ENCODE data around the gene CXADR.

The CXADR gene

GRCh38 chr21:17583898-17584297 lies 71.1 kb downstream of the CXADR start:
- intact Hi-C loops (cut with DNase I) = no loop called here
- DNase-seq = no peak

GRCh38 chr21:17585875-17586450 lies 73.1 kb downstream of the CXADR start:
- no peak for DNase-seq
- intact Hi-C loops (cut with DNase I) = loop anchor here (1.0 kb wide), 1 partner anchor 199 kb away; no protein-coding TSS in a partner anchor

- no peak for DNase-seq
- intact Hi-C loops (cut with DNase I) = loop anchor here (5.0 kb wide), 1 partner anchor 78 kb away; the partner anchor contains the start of gene CXADR
Observed at GRCh38 chr21:17590430-17590829, 77.6 kb downstream of the CXADR start.

GRCh38 chr21:17597680-17598079 lies 84.8 kb downstream of the CXADR start:
- no peak for DNase-seq
- intact Hi-C loops (cut with DNase I) = no loop called here

GRCh38 chr21:17598437-17598836 lies 85.6 kb downstream of the CXADR start:
- no peak for DNase-seq
- intact Hi-C loops (cut with DNase I) = no loop called here

- intact Hi-C loops (cut with DNase I) = no loop called here
- DNase-seq = no peak
Observed at GRCh38 chr21:17602874-17603273, 90.0 kb downstream of the CXADR start.

- DNase-seq = no peak
Observed at GRCh38 chr21:17607684-17608083, 94.8 kb downstream of the CXADR start.

GRCh38 chr21:17609681-17610080 lies 96.8 kb downstream of the CXADR start:
- intact Hi-C loops (cut with DNase I) = no loop called here

More at GRCh38 chr21:17607684-17608083, 94.8 kb downstream of the CXADR start:
- intact Hi-C loops (cut with DNase I) = no loop called here

GRCh38 chr21:17610911-17611310 lies 98.1 kb downstream of the CXADR start:
- peak in 2 of 10 donors; percentile 47 to 64 for DNase-seq
- intact Hi-C loops (cut with DNase I) = no loop called here

More at GRCh38 chr21:17609681-17610080, 96.8 kb downstream of the CXADR start:
- no peak for DNase-seq

GRCh38 chr21:17611414-17612022 lies 98.7 kb downstream of the CXADR start:
- intact Hi-C loops (cut with DNase I) = no loop called here
- DNase-seq = peak; percentile 17 to 92 (median 52)

GRCh38 chr21:17612023-17612564 lies 99.3 kb downstream of the CXADR start:
- DNase-seq = peak in 7 of 10 donors; percentile 6 to 81 (median 26)
- intact Hi-C loops (cut with DNase I) = no loop called here

GRCh38 chr21:17612565-17613241 lies 99.9 kb downstream of the CXADR start, which contains the start of gene BTG3:
BTG3 (minus strand) TSS chr21:17612901; CDS start chr21:17609144, 3,757 bp downstream.
- intact Hi-C loops (cut with DNase I) = no loop called here
- peak; percentile 37 to 95 (median 64) for DNase-seq

- intact Hi-C loops (cut with DNase I) = no loop called here
- DNase-seq = peak in 6 of 10 donors; percentile 14 to 84 (median 44)
Observed at GRCh38 chr21:17613242-17613676, 100.4 kb downstream of the CXADR start.

GRCh38 chr21:17616831-17617230 lies 104.0 kb downstream of the CXADR start:
- intact Hi-C loops (cut with DNase I) = no loop called here
- DNase-seq = no peak

- DNase-seq = no peak
- intact Hi-C loops (cut with DNase I) = no loop called here
Observed at GRCh38 chr21:17622018-17622417, 109.2 kb downstream of the CXADR start.

GRCh38 chr21:17631195-17631594 lies 118.4 kb downstream of the CXADR start:
- intact Hi-C loops (cut with DNase I) = no loop called here
- no peak for DNase-seq

- DNase-seq = no peak
- intact Hi-C loops (cut with DNase I) = no loop called here
Observed at GRCh38 chr21:17636711-17637110, 123.9 kb downstream of the CXADR start.

GRCh38 chr21:17640821-17641220 lies 128.0 kb downstream of the CXADR start:
- DNase-seq = no peak
- intact Hi-C loops (cut with DNase I) = no loop called here
